MM.1S (cell line): ENCODE measurements around the gene TAS2R4.

ENCODE experiments used
- EZH2 ChIP-seq: fragments of 300-600 bp; sonication (generic); optimal IDR thresholded peaks from 2 replicates; pipeline ENCODE3; 2017; ENCODE audit warnings: low read depth, mild to moderate bottlenecking, antibody characterized with exemption, low read length, mixed read lengths
- EZH2phosphoT487 ChIP-seq: fragments of 300-600 bp; sonication (generic); IDR thresholded peaks from 2 replicates; pipeline ENCODE4 v1.6.1; 2018; ENCODE audit warnings: antibody characterized with exemption, low read length
- TF ChIP-seq, protein P1 (sequence below): fragments of 300-600 bp; sonication (generic); IDR thresholded peaks from 2 replicates; pipeline ENCODE4 v1.5.1; 2016; ENCODE audit warnings: antibody characterized with exemption, low read length, mixed read lengths

DNA sequence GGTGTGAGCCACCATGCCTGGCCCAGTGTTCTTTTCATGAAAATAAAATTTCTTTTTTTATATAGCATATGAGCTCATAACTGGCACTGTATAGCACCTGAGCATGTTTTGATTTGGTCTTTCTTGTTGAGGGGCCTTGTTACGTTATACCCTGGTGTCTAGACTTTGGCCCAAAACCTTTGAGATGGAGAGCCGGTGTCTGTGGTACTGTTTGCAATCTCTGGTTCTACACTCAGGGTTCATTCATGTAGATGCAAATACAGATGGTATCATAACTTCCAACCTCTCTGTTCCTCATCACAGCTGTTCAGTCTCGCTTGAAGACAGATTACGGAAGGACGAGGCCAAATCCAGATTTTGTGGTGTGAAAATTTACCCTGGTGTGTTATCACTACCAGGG is 13.4 kb downstream of the TAS2R4 start, which contains the start of gene TAS2R5:
- TF ChIP-seq, protein P1, sequence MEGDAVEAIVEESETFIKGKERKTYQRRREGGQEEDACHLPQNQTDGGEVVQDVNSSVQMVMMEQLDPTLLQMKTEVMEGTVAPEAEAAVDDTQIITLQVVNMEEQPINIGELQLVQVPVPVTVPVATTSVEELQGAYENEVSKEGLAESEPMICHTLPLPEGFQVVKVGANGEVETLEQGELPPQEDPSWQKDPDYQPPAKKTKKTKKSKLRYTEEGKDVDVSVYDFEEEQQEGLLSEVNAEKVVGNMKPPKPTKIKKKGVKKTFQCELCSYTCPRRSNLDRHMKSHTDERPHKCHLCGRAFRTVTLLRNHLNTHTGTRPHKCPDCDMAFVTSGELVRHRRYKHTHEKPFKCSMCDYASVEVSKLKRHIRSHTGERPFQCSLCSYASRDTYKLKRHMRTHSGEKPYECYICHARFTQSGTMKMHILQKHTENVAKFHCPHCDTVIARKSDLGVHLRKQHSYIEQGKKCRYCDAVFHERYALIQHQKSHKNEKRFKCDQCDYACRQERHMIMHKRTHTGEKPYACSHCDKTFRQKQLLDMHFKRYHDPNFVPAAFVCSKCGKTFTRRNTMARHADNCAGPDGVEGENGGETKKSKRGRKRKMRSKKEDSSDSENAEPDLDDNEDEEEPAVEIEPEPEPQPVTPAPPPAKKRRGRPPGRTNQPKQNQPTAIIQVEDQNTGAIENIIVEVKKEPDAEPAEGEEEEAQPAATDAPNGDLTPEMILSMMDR = no peak
- TF ChIP-seq EZH2 (no peak), EZH2phosphoT487 (no peak)
